H1 (cell line): ENCODE measurements around the gene ANLN. TPM values are rescaled to one million over a fixed set of nuclear protein-coding genes. Genes with fewer than 3 reads are reported as not detected.
A peak's percentile ranks its signal among the peaks of the same experiment; 100 is the strongest.

ENCODE experiments used
- CTCF ChIA-PET: fragments of 300-600 bp; sonication (Branson Sonifier 250); formaldehyde crosslinking; loops from one replicate; lab custom pipeline; 2021; ENCODE audit not compliant: partially characterized antibody; lab: Charles Lee
- POLR2A ChIA-PET: fragments of 300-600 bp; sonication (Branson Sonifier 250); formaldehyde crosslinking; loops from one replicate; lab custom pipeline; 2021; ENCODE audit warnings: inconsistent platforms; ENCODE audit not compliant: partially characterized antibody; lab: Charles Lee
- DNase-seq, 2 experiments: peaks; one replicate each; pipeline versions ENCODE4 v3.0.0 to v3.0.0-alpha.2; 2010 to 2022; ENCODE audit warnings: low spot score in 2 of 2, low read depth in 1 of 2, mixed read lengths in 1 of 2
- FAIRE-seq: peaks from 2 replicates; lab custom pipeline; 2011; peaks lifted over from hg19 to GRCh38; lab: Jason Lieb, UNC
- H2AFZ ChIP-seq: 2 replicates; pipeline ENCODE4 v1.8.1; 2012; ENCODE audit warnings: low read length, inconsistent platforms
- H2AK5ac ChIP-seq: 2 replicates; pipeline ENCODE4 v1.6.1; 2013; ENCODE audit warnings: low read depth, low read length
- H2BK120ac ChIP-seq: replicated peaks from 2 replicates; pipeline ENCODE3; 2013; ENCODE audit warnings: low read depth, low read length, inconsistent platforms
- H2BK12ac ChIP-seq: 2 replicates; pipeline ENCODE4 v1.6.1; 2013; ENCODE audit warnings: low read depth, low read length
- H2BK15ac ChIP-seq: 2 replicates; pipeline ENCODE4 v1.6.1; 2013; ENCODE audit warnings: low read length
- H2BK20ac ChIP-seq: 2 replicates; pipeline ENCODE4 v1.6.1; 2013; ENCODE audit warnings: low read length
- H2BK5ac ChIP-seq: 2 replicates; pipeline ENCODE4 v1.6.1; 2013; ENCODE audit warnings: low read depth, low read length
- H3K14ac ChIP-seq: 2 replicates; pipeline ENCODE4 v1.6.1; 2013; ENCODE audit warnings: inconsistent platforms; ENCODE audit not compliant: insufficient read length
- H3K18ac ChIP-seq: 2 replicates; pipeline ENCODE4 v1.6.1; 2013; ENCODE audit warnings: low read length; ENCODE audit errors: extremely low read depth
- H3K23ac ChIP-seq: 2 replicates; pipeline ENCODE4 v1.6.1; 2013; ENCODE audit warnings: inconsistent platforms; ENCODE audit not compliant: insufficient read length
- H3K23me2 ChIP-seq: 2 replicates; pipeline ENCODE4 v1.6.1; 2013; ENCODE audit warnings: low read depth, low read length
- H3K27ac ChIP-seq: 2 replicates; pipeline ENCODE4 v1.6.1; 2011; ENCODE audit warnings: low read depth, low read length, inconsistent platforms
- H3K27me3 ChIP-seq, 4 experiments: replicated peaks in 1 of 4; 1 replicate in 1 of 4; 2 replicates in 3 of 4; pipeline versions ENCODE4 v1.6.1 to v1.8.1; 2011 to 2013; ENCODE audit warnings: low read length in 3 of 4, mild to moderate bottlenecking in 3 of 4, inconsistent platforms in 2 of 4, mixed read lengths in 2 of 4, moderate library complexity in 1 of 4; ENCODE audit not compliant: control insufficient read depth in 3 of 4, insufficient read depth in 3 of 4; ENCODE audit errors: extremely low read depth in 1 of 4
- H3K36me3 ChIP-seq, 4 experiments: 2 replicates each; pipeline versions ENCODE4 v1.6.1 to v1.8.1; 2011 to 2013; ENCODE audit warnings: mild to moderate bottlenecking in 4 of 4, low read length in 3 of 4, moderate library complexity in 2 of 4, control low read depth in 1 of 4, inconsistent platforms in 1 of 4; ENCODE audit not compliant: insufficient read depth in 4 of 4, control insufficient read depth in 2 of 4
- H3K4ac ChIP-seq: replicated peaks from 2 replicates; pipeline ENCODE3; 2013; ENCODE audit warnings: low read length, low read depth, mixed read lengths, inconsistent platforms; ENCODE audit not compliant: insufficient read length
- H3K4me1 ChIP-seq, 4 experiments: replicated peaks in 1 of 4; 1 replicate in 1 of 4; 2 replicates in 3 of 4; pipeline versions ENCODE4 v1.6.1 to v1.8.1; 2011 to 2013; ENCODE audit warnings: low read length in 3 of 4, inconsistent platforms in 2 of 4, mixed read lengths in 1 of 4; ENCODE audit not compliant: insufficient read depth in 4 of 4, control insufficient read depth in 3 of 4
- H3K4me2 ChIP-seq, 2 experiments: 2 replicates each; pipeline versions ENCODE4 v1.6.1 to v1.8.1; 2011 to 2013; ENCODE audit warnings: low read depth in 2 of 2, low read length in 2 of 2, control low read depth in 1 of 2, inconsistent platforms in 1 of 2, mild to moderate bottlenecking in 1 of 2; ENCODE audit not compliant: insufficient read depth in 1 of 2
- H3K4me3 ChIP-seq, 4 experiments: fragments of 200-600, 300-600 bp in 1 of 4; sonication (generic), shearing (Covaris generic), sonication (Bioruptor Twin) in 1 of 4; 2 replicates each; pipeline versions ENCODE4 v1.5.1 to v1.8.1; 2011 to 2016; ENCODE audit warnings: low read length in 4 of 4, low read depth in 3 of 4, control low read depth in 2 of 4, inconsistent platforms in 2 of 4, mild to moderate bottlenecking in 2 of 4, mixed read lengths in 1 of 4, moderate library complexity in 1 of 4; ENCODE audit not compliant: insufficient read depth in 2 of 4; ENCODE audit errors: extremely low read depth in 1 of 4
- H3K56ac ChIP-seq: replicated peaks from 2 replicates; pipeline ENCODE3; 2013; ENCODE audit warnings: low read depth, mild to moderate bottlenecking, mixed read lengths, low read length, inconsistent platforms; ENCODE audit not compliant: insufficient read length
- H3K79me1 ChIP-seq: 2 replicates; pipeline ENCODE4 v1.6.1; 2013; ENCODE audit warnings: low read depth, low read length, control low read depth
- H3K79me2 ChIP-seq, 2 experiments: 2 replicates each; pipeline versions ENCODE4 v1.6.1 to v1.8.1; 2012 to 2013; ENCODE audit warnings: low read length in 2 of 2, mild to moderate bottlenecking in 2 of 2, inconsistent platforms in 1 of 2; ENCODE audit not compliant: insufficient read depth in 2 of 2, control insufficient read depth in 1 of 2
- H3K9ac ChIP-seq, 4 experiments: replicated peaks in 1 of 4; 1 replicate in 1 of 4; 2 replicates in 3 of 4; pipeline versions ENCODE4 v1.6.1 to v1.8.1; 2011 to 2013; ENCODE audit warnings: low read depth in 3 of 4, low read length in 3 of 4, control low read depth in 2 of 4, mild to moderate bottlenecking in 2 of 4, moderate library complexity in 2 of 4, inconsistent platforms in 1 of 4; ENCODE audit errors: extremely low read depth in 1 of 4
- H3K9me3 ChIP-seq, 2 experiments: 2 replicates each; pipeline versions ENCODE4 v1.6.1 to v1.8.1; 2012 to 2013; ENCODE audit warnings: mild to moderate bottlenecking in 2 of 2, moderate library complexity in 2 of 2, control low read depth in 1 of 2, inconsistent platforms in 1 of 2, low read depth in 1 of 2, low read length in 1 of 2, mixed read lengths in 1 of 2; ENCODE audit not compliant: insufficient read depth in 2 of 2
- H4K20me1 ChIP-seq, 2 experiments: replicated peaks in 1 of 2; 2 replicates each; pipeline versions ENCODE3 to v1.8.1; 2011 to 2013; ENCODE audit warnings: inconsistent platforms in 2 of 2, low read length in 2 of 2, mild to moderate bottlenecking in 1 of 2; ENCODE audit not compliant: insufficient read depth in 2 of 2, control insufficient read depth in 1 of 2
- H4K5ac ChIP-seq: 2 replicates; pipeline ENCODE4 v1.6.1; 2013; ENCODE audit warnings: low read length, low read depth, mixed read lengths, inconsistent platforms; ENCODE audit not compliant: insufficient read length
- H4K8ac ChIP-seq: 2 replicates; pipeline ENCODE4 v1.8.0; 2013; ENCODE audit warnings: mild to moderate bottlenecking, moderate library complexity, low read length, inconsistent platforms; ENCODE audit not compliant: insufficient read depth; ENCODE audit errors: extremely low read depth
- H4K91ac ChIP-seq: replicated peaks from 2 replicates; pipeline ENCODE3; 2013; ENCODE audit warnings: low read length, mixed read lengths, inconsistent platforms; ENCODE audit not compliant: insufficient read length
- BCL11A ChIP-seq, 2 experiments: IDR thresholded peaks; one replicate each; pipeline ENCODE4 v1.6.1; 2011; ENCODE audit warnings: low read depth in 2 of 2, low read length in 2 of 2, mild to moderate bottlenecking in 2 of 2
- WGBS, 2 experiments: shearing (Covaris generic) in 1 of 2; methylation state at CpG; one replicate each; pipeline versions ENCODE4 v1.1.6 to v1.1.7; 2013 to 2015; ENCODE audit warnings: low lambda C conversion rate in 2 of 2, mixed read lengths in 2 of 2, inconsistent platforms in 1 of 2, low coverage in 1 of 2, missing lambda C conversion rate in 1 of 2; ENCODE audit not compliant: insufficient replicate concordance in 2 of 2, insufficient coverage in 1 of 2, insufficient read length in 1 of 2; ENCODE audit errors: extremely low coverage in 1 of 2, missing lambda C conversion rate in 1 of 2; 5-methylcytosine and 5-hydroxymethylcytosine counted together
- polyA plus RNA-seq, 7 experiments: library from polyadenylated mRNA; depleted of rRNA in 3 of 7; stranded (reverse) in 5 of 7; unstranded in 2 of 7; fragments of >200 nt in 5 of 7; fragments of 200-250 nt in 2 of 7; gene quantifications; 1 replicate in 5 of 7; 2 replicates in 1 of 7; 4 replicates in 1 of 7; pipeline versions ENCODE4 v1.2.1 to v1.2.3, GENCODE V29; 2011 to 2013; ENCODE audit warnings: missing spikeins in 2 of 7, mixed read lengths in 2 of 7
- total RNA-seq: library from RNA; stranded (reverse); fragmentation: NEBNext Ultra II Directional; extraction: Animal tissue kit (Norgen Biotek cat#: 25700); gene quantifications from 2 replicates; pipeline ENCODE4 v1.2.1, GENCODE V29; 2021

ANLN gene
- total and polyA plus RNA-seq, 2 of the 8 experiments (the other 6 are each of a cell fraction or from before 2014, with no cell fraction given) = 18.5 to 90.1 TPM

GRCh38 chr7:36391436-36392198, 2.0 kb downstream of the ANLN start:
- Histone ChIP-seq H3K4me2 (peak overlapping the region; percentile 70 to 72), H3K79me2 (peaks cover 20 to 58% of the 10 kb centered on the region in 2 experiments), H3K9ac (no peak overlapping the region), H3K4me3 (peak overlapping the region in 2 of 4 experiments; percentile 92 to 94; a peak in 4 of 8 replicates), H2BK12ac (no peak overlapping the region), H3K27me3 (no peaks in the 10 kb centered on the region), H3K4ac (no peak overlapping the region)
- CTCF ChIA-PET = interaction anchor here (0.6 to 6.2 kb wide), 5 partner anchors 18 to 50 kb away, joined by 3 to 27 read pairs (median 5); a partner anchor contains a TSS
- 67% methylated on average over 10 of the region's 10 CpGs; no CpG with 5 or more reads in 1 of the 2 experiments for WGBS, 2 experiments
- no peak for TF ChIP-seq BCL11A (IDR thresholded peaks at IDR 0.05; ENCODE audit: low read depth in 2 of 2, low read length in 2 of 2)
- TF ChIP-seq, all 59 proteins: peak for 0
- no peak overlapping the region for H2BK5ac ChIP-seq
- FAIRE-seq (no peak), DNase-seq (no peak)
- peaks cover 3 to 10% (median 5%) of the 10 kb centered on the region in 4 experiments; a peak in 3 of 8 replicates for H3K36me3 ChIP-seq
- no peak overlapping the region for H2BK15ac ChIP-seq
- H2BK120ac ChIP-seq = no peak overlapping the region
- H2AK5ac ChIP-seq = no peak overlapping the region
- H4K20me1 ChIP-seq = peaks cover 0 to 2% of the 10 kb centered on the region in 2 experiments
- no peak overlapping the region for H3K18ac ChIP-seq
- no peak overlapping the region for H4K91ac ChIP-seq
- H3K27ac ChIP-seq = no peak overlapping the region
- peaks cover under 1% of the 10 kb centered on the region; the same call in 1 of the 2 replicates for H3K79me1 ChIP-seq
- peaks cover 10 to 15% (median 13%) of the 10 kb centered on the region in 4 experiments for H3K4me1 ChIP-seq
- H2BK20ac ChIP-seq = no peak overlapping the region
- no peak overlapping the region for H4K5ac ChIP-seq
- H3K23ac ChIP-seq = no peak overlapping the region
- H3K14ac ChIP-seq = no peak overlapping the region
- peaks cover 2 to 4% of the 10 kb centered on the region in 2 experiments; a peak in 1 of 4 replicates for H3K9me3 ChIP-seq
- no peak overlapping the region for H3K56ac ChIP-seq
- no peak overlapping the region for H2AFZ ChIP-seq
- POLR2A ChIA-PET = interaction anchor here (2.4 kb wide), 1 partner anchor 9 kb away, joined by 16 read pairs; no protein-coding TSS in a partner anchor
- no peak overlapping the region for H4K8ac ChIP-seq
- H3K23me2 ChIP-seq = peaks cover 5% of the 10 kb centered on the region; the same call in 1 of the 2 replicates
